Activated naive CD4-positive, alpha-beta T cell treated with anti-CD3 and anti-CD28 coated beads, Interleukin-2, amount 50 U/mL, for 16 hours (primary cell): ENCODE measurements around the gene HPS4.

Experiments used
- DNase-seq: peaks from one replicate; pipeline ENCODE4 v3.0.0-alpha.2; 2020

Gene HPS4

GRCh38 chr22:26406118-26406517, 77.5 kb downstream of the HPS4 start:
- DNase-seq: no peak

GRCh38 chr22:26404851-26405421, 78.6 kb downstream of the HPS4 start:
- no peak for DNase-seq

- no peak for DNase-seq
These were observed 81.9 kb downstream of the HPS4 start for GRCh38 chr22:26401726-26402125.
